ENCODE data around the gene CTAG2. TPM values are rescaled to one million over a fixed set of nuclear protein-coding genes. Genes with fewer than 3 reads are reported as not detected.

Gene CTAG2
- total RNA-seq, 4 donors from 2014 or later, result not detected

- Histone ChIP-seq H3K4me3 (no peak overlapping the region), H3K9me3 (no peaks in the 10 kb centered on the region), H3K27ac (replicated peaks in 1 of 4) (no peak overlapping the region), H3K36me3 (no peaks in the 10 kb centered on the region), H3K4me1 (no peaks in the 10 kb centered on the region), H3K27me3 (no peaks in the 10 kb centered on the region)
- TF ChIP-seq POLR2A (IDR thresholded peaks at IDR 0.05; ENCODE audit: low read depth), result no peak
- TF ChIP-seq CTCF (IDR thresholded peaks at IDR 0.05), result no peak
- TF ChIP-seq EP300 (IDR thresholded peaks at IDR 0.05), result no peak
- intact Hi-C loops (cut with DNase I), result no loop called here
- WGBS, result 91% methylated on average over 15 of the region's 15 CpGs
- DNase-seq (ENCODE audit: extremely low spot score), result no peak
Measured at GRCh38 chrX:154657226-154657805, 3.9 kb upstream of the CTAG2 start.

- intact Hi-C loops (cut with DNase I), result no loop called here
- Histone ChIP-seq H3K27ac (replicated peaks in 1 of 4) (no peak overlapping the region), H3K4me3 (no peak overlapping the region), H3K9me3 (no peaks in the 10 kb centered on the region), H3K27me3 (no peaks in the 10 kb centered on the region), H3K36me3 (no peaks in the 10 kb centered on the region), H3K4me1 (no peaks in the 10 kb centered on the region)
- TF ChIP-seq POLR2AphosphoS5 (IDR thresholded peaks at IDR 0.05) (no peak), POLR2A (IDR thresholded peaks at IDR 0.05; ENCODE audit: low read depth) (no peak), CTCF (IDR thresholded peaks at IDR 0.05) (no peak), EP300 (IDR thresholded peaks at IDR 0.05) (no peak)
- DNase-seq (ENCODE audit: extremely low spot score), result no peak
- 77% methylated on average over 11 of the region's 11 CpGs for WGBS
Measured at GRCh38 chrX:154655786-154656185, 2.4 kb upstream of the CTAG2 start.

GRCh38 chrX:154655346-154655745, 2.0 kb upstream of the CTAG2 start:
- intact Hi-C loops (cut with DNase I), result no loop called here
- H3K9me3 ChIP-seq, result no peaks in the 10 kb centered on the region
- H3K27me3 ChIP-seq, result no peaks in the 10 kb centered on the region
- TF ChIP-seq CTCF (IDR thresholded peaks at IDR 0.05) (no peak), POLR2AphosphoS5 (IDR thresholded peaks at IDR 0.05) (no peak)
- no peak for DNase-seq (ENCODE audit: extremely low spot score)
- no peaks in the 10 kb centered on the region for H3K36me3 ChIP-seq
- no peak overlapping the region for H3K4me3 ChIP-seq
- no peaks in the 10 kb centered on the region for H3K4me1 ChIP-seq
- WGBS, result 87% methylated on average over 6 of the region's 6 CpGs
- no peak overlapping the region for H3K27ac ChIP-seq (replicated peaks in 1 of 4)

- H3K4me3 ChIP-seq, result no peak overlapping the region
- H3K9me3 ChIP-seq, result no peaks in the 10 kb centered on the region
- no peaks in the 10 kb centered on the region for H3K4me1 ChIP-seq
- H3K36me3 ChIP-seq, result no peaks in the 10 kb centered on the region
- intact Hi-C loops (cut with DNase I), result no loop called here
- DNase-seq (ENCODE audit: extremely low spot score), result no peak
- no peaks in the 10 kb centered on the region for H3K27me3 ChIP-seq
- 89% methylated on average over 15 of the region's 15 CpGs for WGBS
- H3K27ac ChIP-seq (replicated peaks in 1 of 4), result no peak overlapping the region
- TF ChIP-seq POLR2AphosphoS5 (IDR thresholded peaks at IDR 0.05) (no peak), EP300 (IDR thresholded peaks at IDR 0.05) (no peak), CTCF (IDR thresholded peaks at IDR 0.05) (no peak), POLR2A (IDR thresholded peaks at IDR 0.05; ENCODE audit: low read depth) (no peak)
Measured at GRCh38 chrX:154654925-154655324, 1.5 kb upstream of the CTAG2 start.

GRCh38 chrX:154654372-154654771, 993 bp upstream of the CTAG2 start:
- Histone ChIP-seq H3K36me3 (no peaks in the 10 kb centered on the region), H3K27ac (replicated peaks in 1 of 4) (no peak overlapping the region), H3K4me1 (no peaks in the 10 kb centered on the region), H3K9me3 (no peaks in the 10 kb centered on the region), H3K4me3 (no peak overlapping the region), H3K27me3 (no peaks in the 10 kb centered on the region)
- WGBS, result 90% methylated on average over 3 of the region's 10 CpGs
- DNase-seq (ENCODE audit: extremely low spot score), result no peak
- no peak for TF ChIP-seq CTCF (IDR thresholded peaks at IDR 0.05)
- no peak for TF ChIP-seq POLR2AphosphoS5 (IDR thresholded peaks at IDR 0.05)
- TF ChIP-seq POLR2A (IDR thresholded peaks at IDR 0.05; ENCODE audit: low read depth), result no peak
- TF ChIP-seq EP300 (IDR thresholded peaks at IDR 0.05), result no peak
- intact Hi-C loops (cut with DNase I), result no loop called here

All from esophagus muscularis mucosa (tissue), 4 donors.